Measurements from ENCODE around the gene FAR2.
"Not testable (repeated sequence)": the region's sequence is repeated elsewhere in the genome, so short reads cannot be mapped to it uniquely, and the experiment has no call there.

FAR2 gene

DNA sequence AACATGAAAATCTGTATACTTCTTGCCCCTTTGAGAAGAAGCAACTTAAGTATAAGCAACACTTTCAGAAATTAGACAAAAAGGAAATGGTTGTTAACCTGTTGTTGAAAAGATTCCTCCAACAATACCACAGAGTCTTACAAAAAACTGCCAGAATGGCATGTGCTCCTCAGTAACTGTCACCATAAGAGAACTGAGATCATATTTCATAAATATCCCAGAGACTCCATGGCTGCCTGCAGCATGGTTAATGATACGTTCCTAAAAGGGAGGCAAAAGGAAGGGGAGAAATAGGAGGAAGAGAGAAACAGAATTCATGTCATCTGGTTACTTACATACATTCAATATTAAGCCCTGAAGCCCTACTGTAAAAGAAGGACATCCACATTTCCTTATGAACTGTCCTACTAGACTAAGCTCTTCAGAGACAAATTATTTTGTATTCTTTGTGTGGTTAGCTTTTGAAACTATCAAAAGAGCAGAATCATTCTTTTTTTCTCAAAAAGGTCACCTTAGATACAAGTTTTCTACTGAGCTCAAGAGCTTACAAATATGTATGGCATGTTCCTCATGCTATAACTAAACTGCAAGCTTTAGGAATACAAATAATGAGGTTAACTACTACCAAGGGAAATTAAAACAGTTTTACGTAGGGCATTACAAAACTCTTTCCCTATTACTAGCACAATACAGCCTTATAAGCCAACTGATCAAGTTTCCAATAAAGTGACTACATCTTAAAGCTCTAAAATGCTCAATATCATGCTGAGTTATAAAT lies 194.1 kb downstream of the FAR2 start:
- no peak for DNase-seq

DNA sequence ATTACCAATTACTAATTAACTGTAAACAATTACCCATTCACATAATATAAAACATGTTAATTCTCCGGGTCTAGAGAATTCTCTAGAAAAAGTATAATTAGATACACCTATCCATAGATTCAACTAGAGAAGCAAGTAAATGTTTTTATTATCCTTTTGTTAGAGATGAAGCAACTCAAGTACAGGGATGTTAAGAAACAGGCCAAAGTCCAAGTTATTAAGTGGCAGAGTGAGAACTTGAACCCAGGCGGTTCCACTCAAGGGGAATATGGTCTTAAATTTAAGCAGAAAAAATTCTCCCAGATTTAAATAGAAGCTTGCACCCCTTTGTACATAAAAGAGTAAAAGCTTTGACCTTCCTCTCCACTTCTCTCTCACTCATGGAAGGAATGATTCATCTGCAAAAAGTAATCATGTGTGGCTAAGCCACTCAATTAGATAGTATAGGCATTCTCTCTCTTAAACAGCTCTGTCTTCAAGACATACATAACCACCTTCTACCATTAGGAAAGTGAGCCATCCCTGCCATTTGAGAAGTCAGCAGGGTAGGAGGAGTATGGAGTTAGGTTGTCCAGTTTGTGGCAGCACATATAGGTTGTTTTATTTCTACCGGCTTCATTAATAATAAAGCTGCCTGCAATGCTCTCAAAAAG lies 197.8 kb downstream of the FAR2 start:
- no peak for DNase-seq

DNA sequence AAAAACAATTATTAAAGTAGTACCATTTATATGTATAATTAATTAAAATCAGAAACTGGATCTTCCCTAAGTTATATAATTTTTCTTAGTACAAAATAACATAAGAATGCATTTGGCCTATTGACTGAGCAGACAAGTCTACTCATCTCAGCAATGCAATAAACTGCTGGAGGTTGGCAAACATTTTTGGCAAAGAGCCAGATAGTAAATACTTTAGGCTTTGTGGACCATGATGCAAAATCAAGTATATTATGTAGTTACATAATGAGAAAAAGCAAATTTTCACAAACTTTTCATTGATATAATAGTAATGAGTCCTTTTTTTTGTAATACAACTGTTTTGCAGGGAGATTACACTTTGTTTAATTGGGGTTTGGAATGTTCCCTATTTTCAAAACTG lies 201.0 kb downstream of the FAR2 start:
- DNase-seq, result no peak

DNA sequence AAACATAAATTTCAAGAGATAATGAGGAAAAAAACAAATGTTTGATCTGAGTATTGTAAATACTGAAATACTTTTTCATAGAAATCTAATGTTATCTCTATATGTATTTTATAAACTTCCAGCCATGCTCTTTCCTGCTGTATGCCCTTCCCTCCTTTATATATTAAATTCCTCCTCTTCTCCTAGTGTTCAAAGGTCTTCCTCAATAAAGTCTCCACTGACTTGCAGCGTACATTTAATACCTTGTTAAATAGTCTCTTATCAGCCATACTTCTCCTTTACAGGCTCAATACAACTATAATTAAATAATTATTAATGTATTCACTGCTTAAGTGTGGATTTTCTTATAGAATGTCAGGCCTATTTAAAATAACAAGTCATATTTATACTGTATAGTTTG lies 205.9 kb downstream of the FAR2 start:
- DNase-seq, result no peak

DNA sequence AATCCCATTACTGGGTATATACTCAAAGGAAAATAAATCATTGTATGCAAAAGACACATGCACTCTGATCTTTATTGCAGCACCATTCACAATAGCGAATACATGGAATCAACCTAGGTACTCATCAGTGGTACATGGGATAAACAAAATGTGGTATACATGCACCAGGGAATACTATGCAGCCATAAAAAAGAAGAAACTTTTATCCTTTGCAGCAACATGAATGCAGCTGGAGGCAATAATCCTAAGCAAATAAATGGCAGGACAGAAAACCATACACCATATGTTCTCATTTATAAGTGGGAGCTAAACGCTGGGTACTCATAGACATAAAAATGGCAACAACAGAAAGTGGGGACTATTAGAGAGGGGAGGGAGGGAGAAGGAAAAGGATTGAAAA lies 216.0 kb downstream of the FAR2 start:
- DNase-seq, result no peak

DNA sequence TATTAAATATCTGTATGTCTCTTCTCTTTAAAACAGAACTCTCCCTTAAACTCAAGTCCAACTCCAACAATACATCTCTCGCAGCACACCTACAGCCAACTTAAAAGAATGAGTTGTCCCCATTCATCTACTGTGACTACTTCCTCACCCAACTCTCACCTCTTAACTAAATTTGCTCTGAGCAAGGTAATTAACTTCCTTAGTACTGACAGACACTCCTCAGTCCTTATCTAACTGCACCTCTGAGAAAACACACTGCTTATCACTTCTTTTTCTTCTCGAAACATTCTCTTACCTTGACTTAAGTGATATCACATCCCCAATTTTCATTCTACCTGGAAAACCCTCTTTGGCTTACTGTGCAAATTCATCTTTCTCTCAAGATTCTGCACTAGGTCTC lies 224.9 kb downstream of the FAR2 start:
- no peak for DNase-seq

DNA sequence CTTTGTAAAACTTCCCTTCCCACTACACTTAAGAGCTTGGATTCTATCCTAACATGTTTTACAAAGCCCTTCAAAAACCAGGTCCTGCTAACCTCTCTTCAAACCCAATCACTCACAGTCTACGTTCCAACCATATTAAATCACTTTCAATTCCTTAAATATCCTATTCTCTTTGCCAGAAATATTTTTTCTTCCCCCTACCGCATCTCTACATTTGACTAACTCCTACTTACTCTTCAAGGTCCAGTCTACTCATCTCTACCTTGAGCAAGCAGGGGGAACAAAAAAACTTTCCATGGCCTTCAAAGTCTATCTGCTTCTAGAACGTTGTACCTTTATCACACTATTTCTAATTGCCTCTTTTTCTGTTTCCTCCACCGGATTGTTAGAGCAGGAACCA lies 225.8 kb downstream of the FAR2 start:
- DNase-seq, result no peak

DNA sequence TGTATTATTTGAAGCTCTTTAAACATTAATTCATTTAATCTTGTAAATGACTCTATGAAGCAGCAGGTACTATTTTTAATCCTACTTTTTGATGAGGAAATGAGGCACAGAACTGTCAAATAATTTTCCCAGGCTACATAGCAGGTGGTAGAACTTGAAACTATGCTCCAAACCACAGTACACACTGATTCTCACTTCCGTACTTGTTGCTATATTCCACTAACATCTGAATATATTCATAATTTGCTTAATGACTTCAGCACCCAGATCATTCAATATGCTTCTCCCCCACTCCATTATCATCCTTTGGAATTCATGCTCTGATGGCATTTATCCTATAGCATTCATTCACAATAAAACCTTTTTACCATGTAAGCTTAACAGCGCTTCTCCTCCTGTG lies 227.0 kb downstream of the FAR2 start:
- no peak for DNase-seq

DNA sequence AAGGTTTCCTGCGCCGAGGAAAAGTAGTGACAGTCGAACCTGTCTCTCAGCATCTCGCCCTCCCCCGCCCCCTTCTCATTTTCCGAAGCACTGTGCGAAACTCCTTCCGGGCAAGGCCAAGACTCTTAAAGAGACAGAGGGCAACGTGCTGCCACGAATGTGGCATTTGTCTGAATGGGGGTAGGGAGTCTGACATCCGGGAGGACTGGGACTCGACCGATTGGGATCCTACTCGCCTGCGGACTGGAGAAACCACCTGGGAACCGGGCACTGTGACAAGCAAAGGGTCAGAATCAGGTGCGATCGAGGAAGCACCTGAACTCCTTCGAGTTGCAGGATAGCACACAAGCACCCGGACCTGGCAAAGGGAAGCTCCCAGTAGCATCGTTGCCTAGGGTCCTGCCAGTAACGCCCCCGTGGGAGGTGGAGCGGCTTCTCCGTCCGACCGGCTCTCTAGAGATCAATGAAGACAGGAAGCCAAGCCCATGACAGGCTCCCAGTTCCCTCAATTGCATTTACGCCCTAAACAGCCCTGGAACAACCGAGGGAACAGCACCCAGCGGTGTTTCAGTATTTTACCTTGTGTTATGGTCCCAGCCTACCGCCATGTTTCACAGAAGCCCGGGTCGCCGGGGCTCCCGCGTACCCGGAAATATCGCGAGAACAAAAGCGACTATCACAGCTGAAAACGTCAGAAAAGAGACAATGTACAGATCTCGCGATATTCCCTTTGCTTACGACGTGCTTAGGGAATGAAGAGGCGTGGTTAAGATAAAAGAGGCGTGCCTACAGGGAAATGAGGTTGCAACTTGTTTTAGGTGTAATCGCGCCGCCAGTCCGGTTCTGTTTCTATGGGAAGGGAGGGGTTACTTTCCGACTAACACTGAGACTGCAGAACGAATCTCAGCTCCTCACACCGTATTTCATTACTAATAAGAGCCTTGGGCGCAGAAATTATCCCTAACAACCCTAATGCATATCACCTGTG lies 231.8 kb downstream of the FAR2 start, which contains the start of gene ERGIC2:
Gene ERGIC2 (minus strand): TSS at position 637 of the 988 bp plus-strand sequence. CDS start 9,539 bp downstream, outside the sequence.
- peak; percentile 99 for DNase-seq

DNA sequence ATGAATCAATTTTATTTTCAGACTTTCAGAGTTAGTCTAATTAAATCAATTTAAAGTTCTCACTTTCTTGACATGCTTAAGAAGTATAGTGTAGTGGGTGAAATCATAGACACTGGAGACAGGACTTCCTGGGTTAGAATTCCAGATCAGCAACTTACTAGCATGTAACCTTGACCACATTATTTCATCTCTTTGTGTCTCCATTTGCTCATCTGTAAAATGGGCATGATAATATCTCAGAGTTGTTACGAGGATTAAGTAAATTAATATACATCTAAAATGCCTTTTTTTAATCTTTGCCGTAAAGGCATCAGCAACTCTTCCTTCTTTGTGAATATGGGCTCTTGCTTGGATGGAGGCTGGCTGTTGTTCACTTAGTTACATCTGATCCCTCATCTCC lies 233.2 kb downstream of the FAR2 start:
- DNase-seq, result no peak

DNA sequence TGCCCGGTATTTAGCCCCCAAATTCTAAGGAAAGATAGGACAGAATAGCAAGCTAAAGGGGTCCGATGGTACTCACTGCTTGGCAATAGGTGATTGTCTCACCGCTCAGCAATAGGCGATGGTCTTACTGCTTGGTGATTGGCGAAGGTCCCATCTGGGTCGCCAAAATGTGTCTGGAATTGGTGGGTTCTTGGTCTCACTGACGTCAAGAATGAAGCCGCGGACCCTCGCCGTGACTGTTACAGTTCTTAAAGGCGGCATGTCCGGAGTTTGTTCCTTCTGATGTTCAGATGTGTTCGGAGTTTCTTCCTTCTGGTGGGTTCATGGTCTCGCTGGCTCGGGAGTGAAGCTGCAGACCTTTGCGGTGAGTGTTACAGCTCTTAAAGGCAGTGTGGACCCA lies 236.1 kb downstream of the FAR2 start:
- not testable (repeated sequence) for DNase-seq
